K562 (cell line): ENCODE data around the gene TREX2. TPM values are rescaled to one million over a fixed set of nuclear protein-coding genes. Genes with fewer than 3 reads are reported as not detected.
A peak's percentile ranks its signal among the peaks of the same experiment; 100 is the strongest.

Experiments used
- ARHGAP35 ChIP-seq: fragments of 450-650 bp; IDR thresholded peaks from 2 replicates; pipeline ENCODE4 v1.6.1; 2018; ENCODE audit not compliant: partially characterized antibody
- ATF7 ChIP-seq: fragments of 450-650 bp; IDR thresholded peaks from 2 replicates; pipeline ENCODE4 v1.7.1; 2014; ENCODE audit warnings: mild to moderate bottlenecking, moderate library complexity
- BHLHE40 ChIP-seq: IDR thresholded peaks from 2 replicates; pipeline ENCODE4 v1.6.1; 2011; ENCODE audit warnings: low read length, improper control_type of control experiment
- CBFA2T2 ChIP-seq: fragments of 450-650 bp; conservative IDR thresholded peaks from 2 replicates; pipeline ENCODE4 v1.6.1; 2017; ENCODE audit warnings: mild to moderate bottlenecking
- EZH2 ChIP-seq: IDR thresholded peaks from 2 replicates; pipeline ENCODE4 v1.6.1; 2012; ENCODE audit warnings: low read depth, mild to moderate bottlenecking, inconsistent platforms, low read length, borderline replicate concordance
- FOS ChIP-seq: IDR thresholded peaks from 3 replicates; pipeline ENCODE4 v1.6.1; 2011; ENCODE audit not compliant: insufficient read length; ENCODE audit errors: extremely low read depth
- FOXJ3 ChIP-seq: sonication (generic); formaldehyde crosslinking; IDR thresholded peaks from 2 replicates; pipeline ENCODE4 v1.4.0; 2020; ENCODE audit warnings: mild to moderate bottlenecking, missing genetic modification reagents
- HCFC1 ChIP-seq: IDR thresholded peaks from 2 replicates; pipeline ENCODE4 v1.6.1; 2012; ENCODE audit warnings: low read depth, low read length, improper control_type of control experiment
- IFI16 ChIP-seq: fragments of 250-450 bp; sonication (Bioruptor Pico); IDR thresholded peaks from 2 replicates; pipeline ENCODE4 v2.1.2; 2022; ENCODE audit warnings: mild to moderate bottlenecking, inconsistent platforms
- IRF9 ChIP-seq: fragments of 450-650 bp; IDR thresholded peaks from 2 replicates; pipeline ENCODE4 v1.6.1; 2016; ENCODE audit warnings: missing biosample characterization, missing genetic modification characterization
- KHSRP ChIP-seq: fragments of 450-650 bp; IDR thresholded peaks from 2 replicates; pipeline ENCODE4 v1.6.1; 2017
- MED1 ChIP-seq: sonication (generic); formaldehyde crosslinking; IDR thresholded peaks from 2 replicates; pipeline ENCODE4 v1.8.1; 2023; ENCODE audit warnings: missing genetic modification reagents, borderline replicate concordance
- MEF2D ChIP-seq: conservative IDR thresholded peaks from 2 replicates; pipeline ENCODE4 v1.6.1; 2016; ENCODE audit warnings: low read depth, missing genetic modification characterization, missing compliant biosample characterization
- MTA1 ChIP-seq: fragments of 450-650 bp; IDR thresholded peaks from 2 replicates; pipeline ENCODE4 v1.6.1; 2017; ENCODE audit warnings: borderline replicate concordance
- NCOA4 ChIP-seq: fragments of 450-650 bp; IDR thresholded peaks from 2 replicates; pipeline ENCODE4 v1.6.1; 2018; ENCODE audit warnings: mild to moderate bottlenecking; ENCODE audit not compliant: partially characterized antibody
- PRPF4 ChIP-seq: fragments of 200-400 bp; formaldehyde crosslinking; IDR thresholded peaks from one replicate; pipeline ENCODE4 v1.6.1; 2017; ENCODE audit warnings: low read length, low read depth, mild to moderate bottlenecking; ENCODE audit not compliant: insufficient read depth, poor library complexity, severe bottlenecking
- RBM25 ChIP-seq: fragments of 200-400 bp; formaldehyde crosslinking; IDR thresholded peaks from 2 replicates; pipeline ENCODE4 v1.6.1; 2018; ENCODE audit warnings: low read length, low read depth, moderate library complexity; ENCODE audit not compliant: severe bottlenecking
- SREBF2 ChIP-seq: sonication (generic); formaldehyde crosslinking; IDR thresholded peaks from 2 replicates; pipeline ENCODE4 v1.4.0; 2020; ENCODE audit warnings: mild to moderate bottlenecking, missing genetic modification reagents
- SRSF9 ChIP-seq: fragments of 200-400 bp; formaldehyde crosslinking; IDR thresholded peaks from 2 replicates; pipeline ENCODE4 v1.6.1; 2017; ENCODE audit warnings: low read depth, low read length, borderline replicate concordance
- ZKSCAN8 ChIP-seq: fragments of 200-800 bp; sonication (Bioruptor generic); IDR thresholded peaks from 2 replicates; pipeline ENCODE4 v1.6.1; 2016; ENCODE audit warnings: missing genetic modification characterization, missing compliant biosample characterization
- ZNF12 ChIP-seq: sonication (generic); formaldehyde crosslinking; IDR thresholded peaks from 2 replicates; pipeline ENCODE4 v1.4.0; 2020; ENCODE audit warnings: mild to moderate bottlenecking, missing genetic modification reagents
- ZNF217 ChIP-seq: sonication (generic); formaldehyde crosslinking; IDR thresholded peaks from 2 replicates; pipeline ENCODE4 v1.8.0; 2022; ENCODE audit warnings: mild to moderate bottlenecking, missing genetic modification reagents
- ZNF507 ChIP-seq: conservative IDR thresholded peaks from 2 replicates; pipeline ENCODE4 v1.6.1; 2017; ENCODE audit warnings: missing genetic modification characterization, missing compliant biosample characterization
- ZNF668 ChIP-seq: fragments of 250-450 bp; sonication (Bioruptor Pico); IDR thresholded peaks from 2 replicates; pipeline ENCODE4 v1.8.0; 2022; ENCODE audit warnings: mild to moderate bottlenecking, inconsistent platforms
- ZNF780A ChIP-seq: fragments of 250-450 bp; sonication (Bioruptor Pico); IDR thresholded peaks from 2 replicates; pipeline ENCODE4 v1.5.0; 2021; ENCODE audit warnings: mild to moderate bottlenecking
- ZNF785 ChIP-seq: fragments of 250-450 bp; sonication (Bioruptor Pico); IDR thresholded peaks from 2 replicates; pipeline ENCODE4 v1.4.0; 2020; ENCODE audit warnings: mild to moderate bottlenecking
- polyA plus RNA-seq, 8 experiments: library from polyadenylated mRNA; depleted of rRNA in 4 of 8; stranded (reverse) in 5 of 8; unstranded in 3 of 8; fragments of >200 nt; fragmentation: Nextera tagmentation in 2 of 8; fragmentation: Illumina TruSeq in 1 of 8; extraction: Ambion mirVana in 2 of 8; extraction: Trizol in 1 of 8; gene quantifications; 2 replicates each; pipeline versions ENCODE4 v1.2.1 to v1.2.3, GENCODE V29; 2011 to 2014; ENCODE audit warnings: inconsistent platforms in 1 of 8, missing spikeins in 1 of 8
- total RNA-seq, 7 experiments: library from RNA; depleted of rRNA in 6 of 7; stranded (reverse); fragments of >200 nt in 6 of 7; fragmentation: Illumina TruSeq in 2 of 7; extraction: Trizol in 2 of 7; gene quantifications; 2 replicates each; pipeline versions ENCODE4 v1.2.1 to v1.2.3, GENCODE V29; 2011 to 2021; ENCODE audit warnings: low replicate concordance in 1 of 7
- TF ChIP-seq, protein P1 (sequence below): fragments of 450-650 bp; IDR thresholded peaks from 2 replicates; pipeline ENCODE4 v1.6.1; 2014; ENCODE audit warnings: low read depth, mild to moderate bottlenecking, moderate library complexity, borderline replicate concordance
- TF ChIP-seq, protein P2 (sequence below): sonication (generic); formaldehyde crosslinking; IDR thresholded peaks from 2 replicates; pipeline ENCODE4 v1.8.0; 2022; ENCODE audit warnings: mild to moderate bottlenecking, missing genetic modification reagents

TREX2 gene
- total and polyA plus RNA-seq, 9 of the 15 experiments (the other 6 are each of a cell fraction or from before 2014, with no cell fraction given), result 0.07 to 1.5 (median 0.33) TPM; not detected in 2

GRCh38 chrX:153470411-153471363, 24.8 kb upstream of the TREX2 start, which contains the start of gene HAUS7 (continued):
- TF ChIP-seq, protein P1, sequence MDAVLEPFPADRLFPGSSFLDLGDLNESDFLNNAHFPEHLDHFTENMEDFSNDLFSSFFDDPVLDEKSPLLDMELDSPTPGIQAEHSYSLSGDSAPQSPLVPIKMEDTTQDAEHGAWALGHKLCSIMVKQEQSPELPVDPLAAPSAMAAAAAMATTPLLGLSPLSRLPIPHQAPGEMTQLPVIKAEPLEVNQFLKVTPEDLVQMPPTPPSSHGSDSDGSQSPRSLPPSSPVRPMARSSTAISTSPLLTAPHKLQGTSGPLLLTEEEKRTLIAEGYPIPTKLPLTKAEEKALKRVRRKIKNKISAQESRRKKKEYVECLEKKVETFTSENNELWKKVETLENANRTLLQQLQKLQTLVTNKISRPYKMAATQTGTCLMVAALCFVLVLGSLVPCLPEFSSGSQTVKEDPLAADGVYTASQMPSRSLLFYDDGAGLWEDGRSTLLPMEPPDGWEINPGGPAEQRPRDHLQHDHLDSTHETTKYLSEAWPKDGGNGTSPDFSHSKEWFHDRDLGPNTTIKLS, result no peak; the same call in 1 of the 2 replicates
- TF ChIP-seq IFI16 (CRISPR knock-in tag), result no peak
- TF ChIP-seq MED1 (CRISPR knock-in tag), result no peak
- TF ChIP-seq IRF9, result no peak
- TF ChIP-seq ZNF217 (CRISPR knock-in tag), result no peak
- TF ChIP-seq ZNF785 (CRISPR knock-in tag), result no peak
- 0 out of 2 replicates have a peak, but pooled peaks have one; percentile 9 for TF ChIP-seq BHLHE40
- TF ChIP-seq SRSF9, result no peak
- peak; percentile 73 for TF ChIP-seq HCFC1
- TF ChIP-seq KHSRP, result no peak
- TF ChIP-seq RBM25, result peak; percentile 91
- TF ChIP-seq PRPF4, result no peak
- TF ChIP-seq CBFA2T2, result no peak
- TF ChIP-seq MEF2D (tag), result no peak
- TF ChIP-seq ATF7, result peak; percentile 33; the same call in 1 of the 2 replicates
- TF ChIP-seq SREBF2 (CRISPR knock-in tag), result no peak
- no peak for TF ChIP-seq FOS
- TF ChIP-seq EZH2, result no peak
- no peak for TF ChIP-seq ZNF12 (CRISPR knock-in tag)
- no peak for TF ChIP-seq ZNF668 (CRISPR knock-in tag)
- TF ChIP-seq ARHGAP35, result no peak
- no peak for TF ChIP-seq ZKSCAN8 (CRISPR knock-in tag)
- no peak for TF ChIP-seq NCOA4
- TF ChIP-seq, protein P2, sequence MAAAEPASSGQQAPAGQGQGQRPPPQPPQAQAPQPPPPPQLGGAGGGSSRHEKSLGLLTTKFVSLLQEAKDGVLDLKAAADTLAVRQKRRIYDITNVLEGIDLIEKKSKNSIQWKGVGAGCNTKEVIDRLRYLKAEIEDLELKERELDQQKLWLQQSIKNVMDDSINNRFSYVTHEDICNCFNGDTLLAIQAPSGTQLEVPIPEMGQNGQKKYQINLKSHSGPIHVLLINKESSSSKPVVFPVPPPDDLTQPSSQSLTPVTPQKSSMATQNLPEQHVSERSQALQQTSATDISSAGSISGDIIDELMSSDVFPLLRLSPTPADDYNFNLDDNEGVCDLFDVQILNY (CRISPR knock-in tag), result no peak
- no peak for TF ChIP-seq ZNF507 (tag)
- no peak for TF ChIP-seq ZNF780A (CRISPR knock-in tag)
- TF ChIP-seq FOXJ3 (CRISPR knock-in tag), result no peak
- peak; percentile 96 for TF ChIP-seq MTA1
